CD4-positive, alpha-beta T cell treated with Interleukin-2 at 100 ng/mL for 4 hours (primary cell): ENCODE results near the gene KRT3.
"Not testable (repeated sequence)": the region's sequence is repeated elsewhere in the genome, so short reads cannot be mapped to it uniquely, and the experiment has no call there.

Experiments used
- DNase-seq: peaks from one replicate; pipeline ENCODE4 v3.0.0-alpha.2; 2020; ENCODE audit warnings: low spot score

The KRT3 gene

DNA sequence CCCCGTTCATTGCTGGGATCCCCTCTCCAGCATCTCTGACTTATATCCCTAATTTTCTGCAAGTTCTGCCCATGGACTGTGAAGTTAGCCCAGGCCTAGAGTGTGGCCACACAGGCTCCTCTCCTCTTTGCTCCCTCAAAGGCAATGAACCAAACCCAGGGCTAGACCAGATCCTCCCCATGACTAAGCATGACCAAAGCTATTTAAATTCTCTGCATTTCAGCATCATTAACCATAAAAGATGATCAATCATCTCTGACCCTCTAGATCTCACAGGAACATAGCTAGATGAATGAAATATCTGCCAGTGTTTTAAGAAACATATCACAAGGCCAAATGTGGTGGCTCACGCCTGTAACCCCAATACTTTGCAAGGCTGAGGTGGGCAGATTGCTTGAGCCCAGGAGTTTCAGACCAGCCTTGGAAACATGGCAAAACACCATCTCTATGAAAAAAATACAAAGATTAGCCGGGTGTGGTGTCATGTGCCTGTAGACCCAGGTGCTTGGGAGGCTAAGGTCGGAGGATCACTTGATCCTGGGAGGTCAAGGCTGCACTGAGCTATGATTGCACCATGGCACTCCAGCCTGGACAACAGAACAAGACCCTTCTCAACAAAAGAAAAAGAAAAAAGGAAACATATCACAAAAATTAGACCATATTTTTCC, 2.2 kb upstream of the KRT3 start:
- DNase-seq: no peak

DNA sequence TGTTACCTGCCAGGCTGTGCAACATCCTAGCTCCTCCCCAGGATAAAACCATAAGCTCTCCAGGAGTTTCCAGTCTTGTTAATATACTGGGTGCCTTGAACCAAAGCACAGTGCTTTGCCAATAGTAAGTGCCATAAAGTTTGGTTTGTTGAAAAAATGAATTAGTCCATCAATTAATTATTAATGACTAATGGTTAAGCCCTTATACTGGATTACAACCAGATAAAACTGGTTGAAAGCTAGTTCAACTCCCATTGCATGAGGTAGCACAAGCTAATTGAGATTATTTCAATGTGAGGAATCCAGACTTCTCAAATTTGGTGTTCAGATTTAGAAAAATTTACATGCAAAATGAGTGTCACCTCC, 1.6 kb upstream of the KRT3 start:
- no peak for DNase-seq

DNA sequence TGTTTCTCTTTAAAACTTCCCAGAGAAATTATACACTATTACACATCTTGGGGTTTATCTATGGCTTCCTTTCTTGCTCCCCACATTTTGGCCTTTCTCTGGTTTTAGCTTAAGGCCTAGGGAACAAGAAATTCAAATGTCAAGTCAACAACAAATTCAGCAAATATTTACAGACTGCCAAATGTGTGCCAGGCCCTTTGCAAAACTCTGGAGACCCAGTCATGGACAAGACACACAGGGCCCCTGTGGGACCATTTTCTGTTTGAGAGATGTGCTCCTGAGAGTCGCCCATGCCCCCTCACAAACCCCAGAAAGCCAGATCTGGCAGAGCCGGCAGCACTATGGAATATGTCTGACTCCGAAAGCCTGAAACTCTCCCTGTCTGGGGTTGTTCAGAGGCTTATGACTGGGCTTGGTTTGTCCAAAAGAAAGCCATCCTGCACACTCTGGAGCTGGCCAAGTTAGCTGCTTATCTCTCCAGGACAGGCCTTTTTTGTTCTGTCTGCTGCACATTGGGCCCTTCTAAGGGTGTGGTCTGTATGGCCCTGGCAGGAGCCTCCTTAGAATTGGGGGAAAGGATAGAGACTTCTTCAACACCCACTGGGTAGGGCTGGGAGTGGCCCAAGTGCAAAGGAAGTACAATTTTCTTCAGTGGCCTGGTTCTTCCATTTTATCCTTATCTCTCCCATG, 1.1 kb upstream of the KRT3 start:
- no peak for DNase-seq

DNA sequence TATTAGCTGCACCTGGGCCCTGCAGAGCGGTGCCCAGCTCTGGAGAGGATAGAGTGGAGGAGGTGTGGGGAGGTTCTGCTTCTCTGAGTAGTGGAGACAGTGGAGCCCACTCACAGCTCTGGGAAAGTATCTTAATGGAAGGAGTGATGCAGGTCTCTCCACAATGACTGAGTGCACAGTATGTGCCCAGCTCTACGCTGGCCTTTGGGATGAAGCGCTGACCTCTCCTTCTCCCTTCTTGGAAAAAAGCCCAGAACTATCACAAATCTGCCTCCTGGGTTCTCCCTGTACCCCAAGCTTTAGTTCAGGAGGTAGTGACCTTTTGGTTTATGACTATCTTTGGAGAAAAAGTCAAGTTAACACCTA, 495 bp upstream of the KRT3 start:
- no peak for DNase-seq

DNA sequence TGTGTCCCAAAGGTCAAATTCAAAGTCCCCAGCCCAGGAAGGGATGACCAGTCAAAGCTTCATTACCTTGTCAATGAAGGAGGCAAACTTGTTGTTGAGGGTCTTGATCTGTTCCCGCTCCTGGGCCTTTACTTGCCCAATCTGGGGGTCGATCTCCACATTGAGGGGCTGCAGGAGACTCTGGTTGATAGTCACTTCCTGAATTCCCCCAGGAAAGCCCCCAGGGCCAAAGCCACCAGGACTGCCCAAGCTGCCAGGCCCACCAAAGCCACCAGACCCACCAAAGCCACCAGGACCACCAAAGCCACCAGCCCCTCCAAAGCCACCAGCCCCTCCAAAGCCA, 614 bp downstream of the KRT3 start:
- DNase-seq: not testable (repeated sequence)

DNA sequence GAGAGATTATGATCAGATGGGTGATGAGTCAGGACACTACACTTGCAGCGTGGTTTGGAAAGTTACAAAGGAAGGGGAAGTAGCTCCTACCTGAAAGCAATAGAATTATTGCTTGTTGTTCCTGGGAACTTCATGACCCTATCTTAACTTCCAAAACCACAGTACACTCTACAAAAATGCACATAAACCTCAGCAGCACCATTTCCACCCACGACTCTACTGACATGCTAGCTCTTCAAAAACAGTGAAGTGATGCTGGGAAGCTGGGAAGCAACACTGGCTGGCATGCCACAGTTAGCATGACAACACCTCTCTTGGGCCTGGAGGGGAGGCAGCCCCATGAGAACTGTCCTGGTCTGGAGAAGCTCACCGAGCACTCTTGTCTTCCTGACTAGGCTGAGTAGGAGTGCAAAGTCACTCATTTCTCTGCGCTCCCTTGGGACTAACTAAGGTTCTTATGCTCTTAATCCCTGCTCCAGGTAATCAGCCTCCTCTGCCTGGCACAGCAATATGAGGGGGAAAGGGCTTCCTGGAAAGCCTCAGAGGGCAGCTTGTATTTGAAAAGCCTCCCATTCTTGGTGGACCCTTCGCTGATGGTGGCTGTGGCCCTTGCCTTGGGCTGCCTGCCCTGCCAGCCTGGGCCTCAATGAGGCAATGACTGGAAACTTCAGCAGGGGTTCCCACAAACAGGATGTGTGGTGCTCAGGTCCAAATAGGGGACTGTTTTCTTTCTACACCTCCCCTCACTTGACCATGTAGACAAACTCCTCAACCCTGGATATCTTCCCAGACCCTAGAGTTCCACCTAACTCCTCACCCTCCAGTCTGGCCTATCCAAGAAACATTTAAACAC, 1.2 kb downstream of the KRT3 start:
- no peak for DNase-seq

DNA sequence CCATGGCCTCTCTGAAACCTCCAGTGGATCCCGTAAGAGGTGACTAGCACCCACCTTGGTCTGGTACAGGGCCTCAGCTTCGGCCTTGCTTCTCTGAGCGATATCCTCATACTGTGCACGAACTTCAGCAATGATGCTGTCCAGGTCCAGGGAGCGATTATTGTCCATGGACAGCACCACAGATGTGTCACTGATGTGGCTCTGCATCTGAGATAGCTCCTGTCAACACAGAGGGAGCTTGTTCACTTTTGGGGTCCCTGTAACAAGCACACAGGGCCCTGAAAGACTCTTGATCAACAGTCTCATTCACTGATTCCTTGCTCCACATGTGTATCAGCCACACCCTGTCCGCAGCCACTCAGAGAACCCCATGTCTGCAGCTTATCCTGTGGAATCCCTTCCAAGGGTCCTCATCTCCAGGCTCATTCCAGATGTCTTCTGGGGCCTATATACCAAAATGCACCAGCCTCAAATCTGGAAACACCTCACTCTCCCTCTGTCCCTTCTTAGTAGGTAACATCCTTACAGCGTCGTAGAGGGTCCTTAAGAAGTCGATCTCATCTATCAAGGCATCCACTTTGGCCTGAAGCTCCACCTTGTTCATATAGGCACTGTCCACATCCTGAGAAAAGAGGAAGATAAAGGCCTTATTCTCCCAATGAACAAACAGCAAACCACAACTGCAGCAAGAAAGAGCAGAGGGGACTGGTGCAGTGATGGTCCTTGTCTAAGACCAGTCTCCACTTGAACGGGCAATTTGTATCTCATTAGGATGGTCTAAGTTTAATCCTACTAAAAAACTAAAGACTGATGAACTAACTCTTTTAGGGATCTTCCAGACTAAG, 3.5 kb downstream of the KRT3 start:
- DNase-seq: no peak

DNA sequence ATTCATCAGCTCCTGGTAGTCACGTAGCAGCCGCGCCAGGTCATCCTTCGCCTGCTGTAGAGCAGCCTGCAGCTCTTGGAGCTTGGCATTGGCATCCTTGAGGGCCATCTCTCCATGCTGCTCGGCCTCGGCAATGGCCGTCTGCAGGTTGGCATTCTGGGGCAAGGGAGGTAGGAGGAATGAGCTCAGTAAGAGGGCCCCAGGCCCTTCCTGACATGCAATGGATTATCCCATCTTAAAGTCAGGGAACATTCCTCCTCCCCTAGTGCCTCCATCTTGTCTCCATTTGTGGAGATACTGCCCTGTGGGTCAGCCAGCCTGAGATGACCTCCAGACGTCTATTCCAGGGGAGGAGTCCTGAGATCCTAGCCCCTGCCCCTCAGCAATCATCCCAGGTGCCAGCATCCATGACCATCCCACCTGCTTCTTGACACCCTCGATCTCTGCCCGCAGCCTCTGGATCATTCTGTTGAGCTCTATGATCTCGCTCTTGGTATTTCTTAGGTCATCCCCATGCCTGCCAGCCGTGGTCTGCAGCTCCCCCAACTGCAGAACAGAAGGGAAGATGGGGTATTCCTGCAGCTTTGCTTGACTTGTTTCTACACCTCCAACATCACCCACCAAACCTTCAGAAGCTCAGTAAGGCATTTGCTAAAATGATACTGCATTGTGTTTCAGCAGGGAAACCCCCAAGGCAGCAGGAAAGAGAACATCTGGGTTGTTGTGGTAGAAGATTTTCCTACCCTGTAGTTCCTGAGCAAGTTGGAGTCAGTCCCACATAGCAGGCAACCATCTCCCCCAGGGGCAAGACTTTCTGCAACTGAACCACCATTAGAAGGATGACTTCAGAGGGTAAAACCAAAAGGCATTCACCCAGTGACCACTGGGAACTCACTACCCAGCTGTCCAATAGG, 4.4 kb downstream of the KRT3 start:
- DNase-seq: no peak

DNA sequence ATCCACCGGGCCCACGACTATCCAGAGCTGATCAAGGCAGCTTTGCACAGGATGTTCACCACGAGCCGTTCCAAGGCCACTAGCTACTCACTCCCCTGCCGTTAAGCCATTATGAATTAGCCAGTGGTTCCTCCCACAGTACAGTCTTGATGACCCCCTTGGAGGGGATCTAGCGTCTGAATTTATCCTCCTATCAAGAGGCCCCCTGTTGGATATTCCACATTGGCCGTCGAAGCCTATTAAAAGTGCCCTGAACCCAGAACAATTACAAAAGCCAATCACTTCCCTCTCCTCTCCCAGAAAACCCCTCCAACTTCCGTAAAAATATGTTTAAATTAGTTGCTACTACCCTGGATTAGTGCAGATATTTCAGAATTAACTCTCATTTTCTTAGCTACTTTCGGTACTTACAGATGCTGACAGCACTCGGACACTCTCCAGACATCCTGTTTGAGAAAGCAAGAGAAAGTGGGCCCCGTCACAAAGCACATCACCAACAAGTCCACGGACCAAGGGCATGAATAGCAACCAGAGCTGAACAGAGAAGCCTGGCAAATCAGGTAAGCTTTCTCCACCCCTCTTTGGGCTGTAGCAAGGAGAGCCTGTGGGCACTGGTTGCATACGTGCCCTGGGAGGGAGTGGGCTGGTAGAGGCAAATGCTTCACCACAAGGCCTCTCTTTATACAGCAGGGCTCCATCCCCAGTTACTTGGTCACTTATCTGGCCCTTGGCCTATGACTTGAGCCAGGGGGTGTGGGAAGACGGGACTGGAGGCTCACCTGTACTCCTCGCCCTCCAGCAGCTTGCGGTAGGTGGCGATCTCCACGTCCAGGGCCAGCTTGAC, 5.3 kb downstream of the KRT3 start:
- no peak for DNase-seq

DNA sequence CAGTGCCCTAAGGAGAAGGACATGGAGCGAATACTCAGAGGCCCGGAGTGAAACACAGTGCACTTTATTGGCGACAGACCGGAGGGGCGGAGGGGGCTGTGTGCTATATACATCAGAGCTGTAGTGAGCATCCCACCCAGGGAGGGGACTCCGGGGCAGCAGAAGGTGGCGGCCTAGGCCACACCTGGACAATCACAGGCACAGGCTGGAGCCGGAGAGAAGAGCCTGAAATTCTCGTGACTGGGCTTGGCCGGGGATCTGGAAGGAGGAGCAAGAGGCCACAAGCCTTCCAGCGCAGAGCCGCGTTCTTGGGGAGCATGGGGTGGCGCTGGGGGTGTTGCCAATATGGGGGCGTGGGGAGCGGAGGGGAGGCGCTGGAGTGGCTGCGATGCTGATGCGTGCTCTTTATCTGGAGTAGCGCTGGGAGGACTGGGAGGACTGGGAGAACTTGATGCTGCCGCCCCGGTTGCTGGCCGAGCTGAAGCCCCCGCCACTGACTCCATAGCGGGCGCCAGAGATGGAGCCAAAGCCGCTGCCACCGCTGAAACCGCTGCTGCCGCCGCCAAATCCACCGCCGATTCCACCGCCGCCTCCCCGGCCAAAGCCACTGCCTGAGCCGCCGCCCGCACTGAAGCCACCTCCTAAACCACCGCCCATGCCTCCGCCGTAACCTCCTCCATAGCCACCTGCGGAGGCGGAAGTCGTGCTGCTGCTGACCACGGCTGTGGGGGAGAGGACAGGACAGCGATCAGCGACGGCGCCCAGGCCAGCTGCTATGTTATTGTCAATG, 6.1 kb downstream of the KRT3 start:
- no peak for DNase-seq

DNA sequence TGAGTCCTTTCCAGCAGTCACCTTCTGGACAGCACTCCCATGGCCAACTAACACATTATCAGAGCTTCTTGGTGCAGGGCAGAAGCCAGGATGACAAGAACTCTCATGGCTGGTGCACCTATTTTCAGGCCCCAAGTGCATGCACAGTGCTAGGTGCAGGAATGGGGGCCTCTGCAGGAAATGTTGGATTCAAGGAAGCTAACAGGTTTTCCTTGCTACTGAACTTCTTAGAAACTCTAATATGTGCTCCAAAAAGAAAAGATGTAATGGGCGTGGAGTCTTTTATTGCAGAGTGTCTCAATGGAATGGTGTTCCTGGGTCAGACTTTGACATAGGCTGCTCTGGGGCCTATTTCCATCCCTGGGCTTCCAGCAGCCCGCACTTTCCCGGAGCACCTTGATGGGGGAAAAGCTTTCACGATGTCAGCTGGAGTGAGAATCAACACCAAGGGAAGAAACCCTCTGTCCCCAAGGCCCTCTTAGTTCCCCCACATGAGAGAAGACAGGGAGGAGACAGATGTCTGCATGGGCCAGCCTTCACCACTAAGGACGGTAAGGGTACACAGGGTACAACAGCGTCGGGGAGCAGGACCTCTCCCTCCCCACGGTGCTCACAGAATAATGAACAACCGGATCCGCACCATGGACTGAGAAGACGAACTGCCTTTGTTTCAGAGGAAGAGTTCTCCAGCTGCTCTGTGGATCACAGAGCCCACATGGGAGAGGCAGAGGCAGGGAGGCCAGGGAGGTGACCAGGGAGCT, 6.9 kb downstream of the KRT3 start:
- no peak for DNase-seq

DNA sequence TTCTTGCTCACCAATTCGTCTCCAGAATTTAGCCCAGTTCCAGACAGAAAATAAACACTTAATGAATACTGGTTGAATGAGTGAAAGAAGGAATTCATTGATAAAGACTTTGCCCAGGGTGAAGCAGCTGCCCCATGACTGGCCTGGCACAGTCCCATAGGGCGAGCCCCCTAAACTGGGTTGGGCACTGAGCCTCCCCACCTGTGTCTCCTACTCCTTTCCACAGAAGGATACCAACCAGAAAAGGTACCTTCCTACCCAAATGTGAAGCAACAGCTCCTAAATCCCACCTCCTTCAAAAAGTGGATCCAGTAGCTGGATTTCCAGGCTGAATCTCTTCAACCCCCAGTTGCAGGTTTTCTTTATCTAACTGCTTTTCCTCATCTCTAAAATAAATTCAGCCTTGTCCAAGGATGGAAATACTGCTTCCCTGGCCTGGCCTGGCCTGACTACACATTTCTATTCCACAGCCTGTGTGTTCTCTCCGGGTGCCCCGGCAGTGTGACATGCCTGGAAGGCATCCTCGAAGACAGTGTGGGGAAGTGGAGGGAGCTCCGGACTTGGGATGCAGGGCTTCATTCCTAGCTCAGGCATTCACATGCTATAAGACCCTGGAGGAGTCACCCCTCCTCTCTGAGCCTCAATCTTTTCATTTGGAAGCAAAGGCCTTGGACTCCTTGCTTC, 7.6 kb downstream of the KRT3 start:
- DNase-seq: no peak

DNA sequence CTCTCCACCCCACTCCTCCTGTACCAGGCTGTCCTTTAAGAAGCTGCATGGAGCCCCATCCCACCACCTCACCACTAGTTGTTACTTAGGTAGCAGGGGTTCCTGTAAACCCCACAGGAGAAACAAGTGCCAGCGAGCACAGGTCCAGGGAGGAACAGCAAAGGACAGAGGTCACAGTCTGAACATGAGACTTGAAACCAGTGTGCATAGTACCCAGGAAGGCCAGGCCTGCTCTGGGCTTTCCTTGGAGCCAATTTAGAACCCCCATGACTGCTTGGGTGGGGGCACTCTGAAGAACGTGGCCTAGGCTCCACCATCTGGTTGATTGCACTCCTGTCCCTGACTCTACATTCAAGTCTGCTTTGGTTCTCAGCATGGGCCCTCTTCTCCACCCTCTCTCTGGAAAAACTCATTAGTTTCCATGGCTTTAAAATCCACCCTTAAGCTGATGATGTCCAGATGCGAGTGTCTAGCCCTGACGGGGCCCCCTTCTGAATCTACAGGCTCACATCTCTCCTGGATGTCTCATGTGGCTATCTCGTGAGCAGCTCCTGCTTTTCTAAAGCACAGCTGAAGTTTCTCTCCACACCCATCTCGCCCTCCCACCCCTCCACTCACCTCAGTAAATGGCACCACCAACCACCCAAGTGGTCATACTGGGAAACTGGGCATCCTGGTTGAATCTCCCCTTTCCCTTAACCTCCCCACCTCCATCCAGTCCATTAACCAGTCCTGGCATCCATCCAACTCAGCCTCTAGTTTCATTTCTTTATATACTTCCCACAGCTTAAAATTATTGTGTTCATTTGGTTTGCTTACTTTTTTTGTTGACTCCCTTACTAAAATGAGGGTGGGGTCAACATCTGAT, 8.4 kb downstream of the KRT3 start:
- no peak for DNase-seq

DNA sequence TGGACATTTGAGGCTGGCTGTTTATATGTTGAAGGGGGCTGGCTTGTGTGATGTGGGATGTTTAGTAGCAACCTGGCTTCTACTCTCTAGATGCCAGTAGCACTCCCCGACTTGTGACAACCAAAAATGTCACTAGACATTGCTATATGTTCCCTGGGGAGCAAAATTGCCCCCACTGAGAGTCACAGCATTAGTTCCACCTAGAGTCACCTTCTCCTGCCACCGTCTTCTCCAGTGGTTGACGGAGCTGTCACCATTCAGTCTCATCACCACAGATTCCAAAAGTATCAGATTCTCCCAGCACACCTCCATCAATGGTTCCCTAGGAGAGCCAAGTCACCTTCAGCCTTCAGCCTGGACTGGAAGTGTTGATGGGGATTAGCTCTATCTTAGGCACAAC, 11.0 kb downstream of the KRT3 start:
- DNase-seq: no peak

DNA sequence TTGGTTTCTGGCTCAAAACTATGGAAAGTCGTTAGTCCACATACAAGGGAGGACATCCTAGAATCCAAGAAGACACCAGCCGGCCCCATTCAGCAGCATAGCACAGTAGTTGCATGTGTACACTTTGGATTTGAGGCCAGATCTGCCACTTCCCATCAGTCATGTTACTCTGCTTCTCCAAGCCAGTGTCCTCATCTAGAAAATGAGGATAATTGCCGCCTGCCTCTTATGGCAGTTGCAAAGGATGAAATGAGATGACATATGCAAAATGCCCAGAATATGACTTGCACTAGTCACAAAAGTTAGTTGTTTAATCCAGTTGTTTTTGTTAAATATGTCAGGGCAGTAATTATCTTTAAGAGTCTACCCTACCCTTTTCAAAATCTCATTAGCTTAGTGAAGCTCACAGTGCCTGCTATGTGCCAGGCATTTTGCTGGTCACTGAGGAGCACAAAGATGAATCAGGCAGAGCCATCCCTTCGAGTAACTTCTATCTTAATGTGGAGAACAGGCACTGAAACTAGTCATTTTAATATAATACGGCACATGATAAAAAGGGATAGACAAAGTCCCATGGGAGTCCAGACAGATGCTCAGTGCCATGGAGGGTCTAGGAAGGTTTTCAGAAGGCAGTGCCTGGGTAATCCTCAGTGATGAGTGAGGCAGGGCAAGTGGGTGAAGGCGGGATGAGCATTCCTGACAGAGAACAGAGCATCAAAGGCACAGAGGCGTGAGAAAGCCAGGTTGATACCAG, 12.2 kb downstream of the KRT3 start:
- DNase-seq: no peak

DNA sequence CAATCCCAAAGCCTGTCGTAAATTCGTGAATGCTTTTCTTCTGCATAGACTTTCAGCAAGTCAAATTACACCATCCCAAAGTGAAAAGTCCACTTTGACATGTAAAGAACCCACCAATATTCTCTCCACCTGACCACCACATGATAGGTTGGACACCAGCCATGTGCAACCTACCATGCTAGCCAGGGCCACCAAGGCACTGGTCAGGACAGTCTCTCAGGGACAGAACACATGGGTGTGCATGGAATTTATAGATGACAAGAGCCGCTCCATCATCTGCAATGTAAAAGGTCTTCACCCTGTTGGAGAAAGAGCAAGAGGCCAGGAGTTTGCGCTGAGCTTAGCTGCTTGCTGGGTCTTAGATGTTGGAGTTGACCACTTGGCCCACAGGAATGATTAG, 13.4 kb downstream of the KRT3 start:
- no peak for DNase-seq
